ENCODE data around the gene PLPP6.

- TF ChIP-seq, protein P1, sequence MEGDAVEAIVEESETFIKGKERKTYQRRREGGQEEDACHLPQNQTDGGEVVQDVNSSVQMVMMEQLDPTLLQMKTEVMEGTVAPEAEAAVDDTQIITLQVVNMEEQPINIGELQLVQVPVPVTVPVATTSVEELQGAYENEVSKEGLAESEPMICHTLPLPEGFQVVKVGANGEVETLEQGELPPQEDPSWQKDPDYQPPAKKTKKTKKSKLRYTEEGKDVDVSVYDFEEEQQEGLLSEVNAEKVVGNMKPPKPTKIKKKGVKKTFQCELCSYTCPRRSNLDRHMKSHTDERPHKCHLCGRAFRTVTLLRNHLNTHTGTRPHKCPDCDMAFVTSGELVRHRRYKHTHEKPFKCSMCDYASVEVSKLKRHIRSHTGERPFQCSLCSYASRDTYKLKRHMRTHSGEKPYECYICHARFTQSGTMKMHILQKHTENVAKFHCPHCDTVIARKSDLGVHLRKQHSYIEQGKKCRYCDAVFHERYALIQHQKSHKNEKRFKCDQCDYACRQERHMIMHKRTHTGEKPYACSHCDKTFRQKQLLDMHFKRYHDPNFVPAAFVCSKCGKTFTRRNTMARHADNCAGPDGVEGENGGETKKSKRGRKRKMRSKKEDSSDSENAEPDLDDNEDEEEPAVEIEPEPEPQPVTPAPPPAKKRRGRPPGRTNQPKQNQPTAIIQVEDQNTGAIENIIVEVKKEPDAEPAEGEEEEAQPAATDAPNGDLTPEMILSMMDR (conservative IDR thresholded peaks at IDR 0.05 in 1 of 2, IDR thresholded peaks at IDR 0.05 in 1 of 2; ENCODE audit: low read depth in 1 of 2, low read length in 2 of 2) = no peak
- no peak for TF ChIP-seq EZH2 (IDR thresholded peaks at IDR 0.05; ENCODE audit: low read length, missing control alignments)
These were observed 44.3 kb upstream of the PLPP6 start for GRCh38 chr9:4617752-4618151.

Data from fibroblast of lung (primary cell).